K562 (cell line): ENCODE measurements around the gene PTPRR. TPM values are rescaled to one million over a fixed set of nuclear protein-coding genes. Genes with fewer than 3 reads are reported as not detected.

Source experiments
- ATAC-seq: fragments of 200-7000 bp; cut with Tn5 transposase; 3 replicates; pipeline ENCODE4 v1.9.1; 2020; ENCODE audit warnings: moderate library complexity
- BruUV-seq: library from RNA; stranded (reverse); fragments of 400-500 nt; replicated peaks from 2 replicates; lab custom pipeline; 2021; lab: Mats Ljungman, UMichigan
- CTCF ChIA-PET: fragments of 300-600 bp; formaldehyde crosslinking; extraction: SDS; loops from one replicate; lab custom pipeline; 2021; ENCODE audit warnings: low intra/inter-chr PET ratio; lab: Yijun Ruan, JAX
- POLR2A ChIA-PET: fragments of 300-600, 350-650 bp; sonication (Branson Sonifier 250); formaldehyde crosslinking; extraction: SDS; loops from one replicate; lab custom pipeline; 2021; ENCODE audit warnings: antibody characterized with exemption, inconsistent platforms; lab: Yijun Ruan, JAX
- DNase-seq, 4 experiments: peaks; one replicate each; pipeline versions ENCODE4 v3.0.0 to v3.0.0-alpha.2; 2011 to 2018; ENCODE audit warnings: low spot score in 3 of 4, mixed read lengths in 3 of 4; ENCODE audit errors: extremely low read depth in 1 of 4
- FAIRE-seq: peaks from 2 replicates; lab custom pipeline; 2011; peaks lifted over from hg19 to GRCh38; lab: Jason Lieb, UNC
- H2AFZ ChIP-seq: 2 replicates; pipeline ENCODE4 v1.6.0; 2011; ENCODE audit warnings: low read depth, low read length, control low read depth, inconsistent platforms
- H3K27ac ChIP-seq: fragments of 200-600 bp; 3 replicates; pipeline ENCODE4 v1.8.0; 2011; ENCODE audit warnings: low read depth, mild to moderate bottlenecking, control low read depth, inconsistent platforms, low read length, moderate library complexity, mixed read lengths; ENCODE audit errors: extremely low read depth
- H3K27me3 ChIP-seq, 2 experiments: fragments of 300-600 bp in 1 of 2; 2 replicates in 1 of 2; 3 replicates in 1 of 2; pipeline versions ENCODE4 v1.6.0 to v1.8.0; 2011; ENCODE audit warnings: inconsistent platforms in 2 of 2, low read length in 2 of 2, mild to moderate bottlenecking in 1 of 2, mixed read lengths in 1 of 2, moderate library complexity in 1 of 2; ENCODE audit not compliant: control insufficient read depth in 2 of 2, insufficient read depth in 2 of 2
- H3K36me3 ChIP-seq: fragments of 300-600 bp; 3 replicates; pipeline ENCODE4 v1.8.0; 2011; ENCODE audit warnings: mild to moderate bottlenecking, low read length, inconsistent platforms; ENCODE audit not compliant: control insufficient read depth, insufficient read depth
- H3K4me1 ChIP-seq, 2 experiments: fragments of 200-600 bp in 1 of 2; replicated peaks in 1 of 2; 2 replicates in 1 of 2; 3 replicates in 1 of 2; pipeline versions ENCODE4 v1.5.1 to v1.8.0; 2011; ENCODE audit warnings: inconsistent platforms in 2 of 2, low read length in 2 of 2, mild to moderate bottlenecking in 1 of 2, mixed read lengths in 1 of 2, moderate library complexity in 1 of 2; ENCODE audit not compliant: control insufficient read depth in 2 of 2, insufficient read depth in 2 of 2
- H3K4me2 ChIP-seq: 2 replicates; pipeline ENCODE4 v1.6.1; 2011; ENCODE audit warnings: low read length, control low read depth, inconsistent platforms, mixed read lengths; ENCODE audit not compliant: insufficient read depth
- H3K4me3 ChIP-seq: fragments of 200-600 bp; sonication (generic), shearing (Covaris generic); 2 replicates; pipeline ENCODE4 v1.5.1; 2016; ENCODE audit warnings: control low read depth, inconsistent platforms
- H3K79me2 ChIP-seq: fragments of 200-600 bp; 3 replicates; pipeline ENCODE4 v1.8.0; 2011; ENCODE audit warnings: low read length, inconsistent platforms; ENCODE audit not compliant: control insufficient read depth, insufficient read depth
- H3K9ac ChIP-seq, 2 experiments: 2 replicates each; pipeline versions ENCODE4 v1.6.0 to v1.6.1; 2011; ENCODE audit warnings: low read depth in 2 of 2, low read length in 2 of 2, control low read depth in 1 of 2, inconsistent platforms in 1 of 2, mild to moderate bottlenecking in 1 of 2, mixed read lengths in 1 of 2; ENCODE audit not compliant: insufficient read depth in 1 of 2
- H3K9me1 ChIP-seq: one replicate; pipeline ENCODE4 v1.6.0; 2011; ENCODE audit warnings: inconsistent platforms, mild to moderate bottlenecking, low read length, moderate library complexity; ENCODE audit not compliant: control insufficient read depth, insufficient read depth
- H3K9me3 ChIP-seq: replicated peaks from 2 replicates; pipeline ENCODE4 v1.5.1; 2011; ENCODE audit warnings: low read depth, low read length, inconsistent platforms; ENCODE audit not compliant: control insufficient read depth, insufficient read depth
- H4K20me1 ChIP-seq: replicated peaks from 2 replicates; pipeline ENCODE4 v1.6.1; 2011; ENCODE audit warnings: low read length, inconsistent platforms, mixed read lengths; ENCODE audit not compliant: control insufficient read depth, insufficient read depth
- CEBPG ChIP-seq, 3 experiments: fragments of 200-800 bp in 1 of 3; sonication (Bioruptor generic) in 1 of 3; sonication (generic) in 1 of 3; formaldehyde crosslinking in 1 of 3; IDR thresholded peaks in 2 of 3; conservative IDR thresholded peaks in 1 of 3; 2 replicates each; pipeline versions ENCODE4 v1.6.1 to v1.8.0; 2016 to 2022; ENCODE audit warnings: missing compliant biosample characterization in 2 of 3, missing genetic modification characterization in 2 of 3, mild to moderate bottlenecking in 1 of 3, missing genetic modification reagents in 1 of 3
- E2F3 ChIP-seq: fragments of 250-450 bp; sonication (Bioruptor Pico); IDR thresholded peaks from 2 replicates; pipeline ENCODE4 v1.4.0; 2020; ENCODE audit warnings: mild to moderate bottlenecking
- E4F1 ChIP-seq: fragments of 250-450 bp; sonication (Bioruptor Pico); IDR thresholded peaks from 2 replicates; pipeline ENCODE4 v1.5.0; 2021; ENCODE audit warnings: mild to moderate bottlenecking, borderline replicate concordance
- FOXJ2 ChIP-seq: fragments of 200-800 bp; sonication (Bioruptor generic); IDR thresholded peaks from 2 replicates; pipeline ENCODE4 v1.6.1; 2016; ENCODE audit warnings: missing genetic modification characterization, missing compliant biosample characterization
- LEF1 ChIP-seq: fragments of 450-650 bp; IDR thresholded peaks from 2 replicates; pipeline ENCODE4 v1.6.1; 2016; ENCODE audit warnings: mild to moderate bottlenecking
- MTA3 ChIP-seq: fragments of 450-650 bp; formaldehyde crosslinking; IDR thresholded peaks from 2 replicates; pipeline ENCODE4 v1.6.1; 2017; ENCODE audit warnings: mild to moderate bottlenecking, borderline replicate concordance
- NELFE ChIP-seq: IDR thresholded peaks from 2 replicates; pipeline ENCODE4 v1.6.1; 2011; ENCODE audit warnings: mild to moderate bottlenecking; ENCODE audit not compliant: insufficient read depth, insufficient read length
- RBM25 ChIP-seq: fragments of 200-400 bp; formaldehyde crosslinking; IDR thresholded peaks from 2 replicates; pipeline ENCODE4 v1.6.1; 2018; ENCODE audit warnings: low read length, low read depth, moderate library complexity; ENCODE audit not compliant: severe bottlenecking
- ZBTB7A ChIP-seq: IDR thresholded peaks from 2 replicates; pipeline ENCODE4 v1.6.1; 2011; ENCODE audit warnings: low read depth, mild to moderate bottlenecking, low read length, moderate library complexity, borderline replicate concordance; ENCODE audit not compliant: control insufficient read depth
- ZNF444 ChIP-seq: fragments of 250-450 bp; sonication (Bioruptor Pico); IDR thresholded peaks from 2 replicates; pipeline ENCODE4 v1.4.0; 2020; ENCODE audit warnings: mild to moderate bottlenecking, moderate library complexity
- ZZZ3 ChIP-seq: fragments of 450-650 bp; IDR thresholded peaks from 2 replicates; pipeline ENCODE4 v1.6.1; 2016; ENCODE audit warnings: antibody characterized with exemption, mild to moderate bottlenecking, moderate library complexity
- WGBS: fragments of 100-300 bp; shearing (Covaris generic); methylation state at CpG from one replicate; pipeline ENCODE4 v1.1.6; 2016; ENCODE audit warnings: low coverage, mixed read lengths; ENCODE audit not compliant: insufficient coverage; ENCODE audit errors: missing lambda C conversion rate; 5-methylcytosine and 5-hydroxymethylcytosine counted together
- in situ Hi-C: fragments of 300-500 bp; cut with MboI; formaldehyde crosslinking; loops from 4 replicates; pipeline ENCODE4 v1.15.0; 2018; ENCODE audit warnings: inconsistent platforms, mixed read lengths
- intact Hi-C: fragments of 100-400 bp; cut with micrococcal nuclease; formaldehyde crosslinking; loops from 2 replicates; pipeline ENCODE4 v1.14.2; 2022
- polyA plus RNA-seq, 8 experiments: library from polyadenylated mRNA; depleted of rRNA in 4 of 8; stranded (reverse) in 5 of 8; unstranded in 3 of 8; fragments of >200 nt; fragmentation: Nextera tagmentation in 2 of 8; fragmentation: Illumina TruSeq in 1 of 8; extraction: Ambion mirVana in 2 of 8; extraction: Trizol in 1 of 8; gene quantifications; 2 replicates each; pipeline versions ENCODE4 v1.2.1 to v1.2.3, GENCODE V29; 2011 to 2014; ENCODE audit warnings: inconsistent platforms in 1 of 8, missing spikeins in 1 of 8
- total RNA-seq, 7 experiments: library from RNA; depleted of rRNA in 6 of 7; stranded (reverse); fragments of >200 nt in 6 of 7; fragmentation: Illumina TruSeq in 2 of 7; extraction: Trizol in 2 of 7; gene quantifications; 2 replicates each; pipeline versions ENCODE4 v1.2.1 to v1.2.3, GENCODE V29; 2011 to 2021; ENCODE audit warnings: low replicate concordance in 1 of 7

The PTPRR gene
- total and polyA plus RNA-seq, 9 of the 15 experiments (the other 6 are each of a cell fraction or from before 2014, with no cell fraction given): 6.6 to 41.7 (median 12.3) TPM

- H3K4me1 ChIP-seq: no peaks in the 10 kb centered on the region
- H3K27me3 ChIP-seq: no peaks in the 10 kb centered on the region
- WGBS: 49% methylated on average over 2 of the region's 2 CpGs
- H2AFZ ChIP-seq: no peak overlapping the region
- no peak overlapping the region for H3K4me2 ChIP-seq
- POLR2A ChIA-PET: no interaction called here
- no peak overlapping the region for H3K27ac ChIP-seq
- no peaks in the 10 kb centered on the region for H4K20me1 ChIP-seq
- no peak for TF ChIP-seq E2F3 (CRISPR knock-in tag)
- no peak for TF ChIP-seq MTA3
- no peak for TF ChIP-seq ZZZ3
- TF ChIP-seq CEBPG (CRISPR knock-in tag; IDR thresholded peaks at IDR 0.05): no peak
- TF ChIP-seq CEBPG (tag; conservative IDR thresholded peaks at IDR 0.05 in 1 of 2, IDR thresholded peaks at IDR 0.05 in 1 of 2): no peak
- TF ChIP-seq ZNF444: no peak
- TF ChIP-seq NELFE: no peak
- no peak for TF ChIP-seq FOXJ2 (tag)
- TF ChIP-seq LEF1: no peak
- no peak for TF ChIP-seq RBM25
- no peak for TF ChIP-seq ZBTB7A
- no peak for TF ChIP-seq E4F1 (CRISPR knock-in tag)
- no peak for DNase-seq
- no TSS peak for BruUV-seq
- intact Hi-C loops (loop anchor here (10.0 kb wide), 1 partner anchor 815 kb away; no protein-coding TSS in a partner anchor), in situ Hi-C loops (loop anchor here (25.0 kb wide), 1 partner anchor 273 kb away; no protein-coding TSS in a partner anchor)
- H3K4me3 ChIP-seq: no peak overlapping the region
- no peak for ATAC-seq
- H3K36me3 ChIP-seq: no peaks in the 10 kb centered on the region
- FAIRE-seq: no peak
- no peaks in the 10 kb centered on the region for H3K79me2 ChIP-seq
- H3K9ac ChIP-seq: no peak overlapping the region
- no peaks in the 10 kb centered on the region for H3K9me1 ChIP-seq
- no peaks in the 10 kb centered on the region for H3K9me3 ChIP-seq
- CTCF ChIA-PET: no interaction called here
Measured at GRCh38 chr12:70739756-70740155, 180.8 kb downstream of the PTPRR start.
